T-cell (primary cell): ENCODE results near the gene ITGB6. TPM values are rescaled to one million over a fixed set of nuclear protein-coding genes. Genes with fewer than 3 reads are reported as not detected.
"Not testable (repeated sequence)": the region's sequence is repeated elsewhere in the genome, so short reads cannot be mapped to it uniquely, and the experiment has no call there.

Experiments
- ATAC-seq, 4 experiments: fragments of 200-7000 bp in 3 of 4; fragments of 150-1000 bp in 1 of 4; cut with Tn5 transposase; replicated peaks in 1 of 4; 1 replicate in 3 of 4; 2 replicates in 1 of 4; pipeline ENCODE4 v1.10.0; 2021; ENCODE audit warnings: moderate library complexity in 3 of 4, mild to moderate bottlenecking in 2 of 4, moderate number of reproducible peaks in 1 of 4
- CTCF ChIA-PET, 2 donors: fragments of 300-600 bp; sonication (Branson Sonifier 250); formaldehyde crosslinking; loops; one replicate each; lab custom pipeline; 2022; ENCODE audit warnings: antibody characterized with exemption in 2 of 2; lab: Charles Lee
- POLR2A ChIA-PET, 2 donors: fragments of 300-600 bp; sonication (Branson Sonifier 250); formaldehyde crosslinking; loops; one replicate each; lab custom pipeline; 2022; ENCODE audit warnings: antibody characterized with exemption in 2 of 2; lab: Charles Lee
- DNase-seq, 35 experiments: peaks; one replicate each; pipeline versions ENCODE4 v3.0.0 to v3.0.0-alpha.2; 2013 to 2023
- H3K27ac ChIP-seq: one replicate; pipeline ENCODE4 v1.5.1; 2013; ENCODE audit warnings: low read length
- H3K27me3 ChIP-seq, 2 experiments: replicated peaks in 1 of 2; 1 replicate in 1 of 2; 2 replicates in 1 of 2; pipeline versions ENCODE4 v1.6.1 to v1.7.0; 2013; ENCODE audit warnings: low read length in 1 of 2, mixed read lengths in 1 of 2; ENCODE audit not compliant: control insufficient read depth in 2 of 2, insufficient read depth in 2 of 2; ENCODE audit errors: extremely low read depth in 1 of 2
- H3K36me3 ChIP-seq, 2 donors: 1 replicate in 1 of 2; 2 replicates in 1 of 2; pipeline versions ENCODE4 v1.6.1 to v1.7.0; 2013; ENCODE audit warnings: low read length in 1 of 2; ENCODE audit not compliant: control insufficient read depth in 2 of 2, insufficient read depth in 1 of 2; ENCODE audit errors: extremely low read depth in 1 of 2
- H3K4me1 ChIP-seq, 2 experiments: 1 replicate in 1 of 2; 2 replicates in 1 of 2; pipeline versions ENCODE4 v1.6.1 to v1.7.0; 2013; ENCODE audit warnings: low read length in 2 of 2, mixed read lengths in 1 of 2; ENCODE audit not compliant: insufficient read depth in 2 of 2, control insufficient read depth in 1 of 2; ENCODE audit errors: extremely low read depth in 1 of 2
- H3K4me3 ChIP-seq, 2 donors: 1 replicate in 1 of 2; 2 replicates in 1 of 2; pipeline versions ENCODE4 v1.5.1 to v1.7.0; 2013; ENCODE audit warnings: mild to moderate bottlenecking in 2 of 2, low read length in 1 of 2, moderate library complexity in 1 of 2; ENCODE audit not compliant: control insufficient read depth in 1 of 2; ENCODE audit errors: extremely low read depth in 1 of 2
- H3K9me3 ChIP-seq: 2 replicates; pipeline ENCODE4 v1.7.0; 2013
- H3K27ac Mint-ChIP-seq, 2 donors: one replicate each; pipeline ENCODE4 v1.8.0; 2020 to 2021; ENCODE audit warnings: mild to moderate bottlenecking in 2 of 2, mixed read lengths in 2 of 2
- H3K27me3 Mint-ChIP-seq, 2 donors: one replicate each; pipeline ENCODE4 v1.8.0; 2021 to 2022; ENCODE audit warnings: mixed read lengths in 2 of 2
- H3K36me3 Mint-ChIP-seq: one replicate; pipeline ENCODE4 v1.8.0; 2021; ENCODE audit warnings: mixed read lengths
- H3K4me1 Mint-ChIP-seq, 3 donors: one replicate each; pipeline ENCODE4 v1.8.0; 2020 to 2022; ENCODE audit warnings: mixed read lengths in 3 of 3, mild to moderate bottlenecking in 1 of 3
- H3K4me3 Mint-ChIP-seq, 3 donors: one replicate each; pipeline ENCODE4 v1.8.0; 2020 to 2022; ENCODE audit warnings: mild to moderate bottlenecking in 3 of 3, mixed read lengths in 3 of 3, moderate library complexity in 3 of 3
- H3K9me3 Mint-ChIP-seq, 3 donors: one replicate each; pipeline ENCODE4 v1.8.0; 2020 to 2022; ENCODE audit warnings: mixed read lengths in 3 of 3
- WGBS: methylation state at CpG from one replicate; pipeline ENCODE4 v1.1.5; 2013; ENCODE audit warnings: missing lambda C conversion rate; ENCODE audit not compliant: insufficient coverage; 5-methylcytosine and 5-hydroxymethylcytosine counted together
- total RNA-seq, 35 experiments: library from RNA in 6 of 35; stranded (reverse) in 6 of 35; fragments of 120-200 nt in 1 of 35; gene quantifications; one replicate each; pipeline versions ENCODE4 v1.2.1 to v1.2.4 and lab custom pipeline; 2013 to 2026

The ITGB6 gene
- total RNA-seq, 5 donors from 2014 or later (not counting 1 experiment from before 2014, with no cell fraction given) = 0.09 to 0.38 TPM; not detected in 3

GRCh38 chr2:160180690-160181089 is 19.4 kb downstream of the ITGB6 start:
- DNase-seq, H3K9me3 Mint-ChIP-seq, POLR2A ChIA-PET, ATAC-seq, H3K4me3 ChIP-seq, H3K4me3 Mint-ChIP-seq, H3K27me3 Mint-ChIP-seq, H3K36me3 Mint-ChIP-seq, H3K27ac Mint-ChIP-seq, H3K9me3 ChIP-seq, H3K36me3 ChIP-seq, H3K27ac ChIP-seq: not testable (repeated sequence)
- H3K4me1 Mint-ChIP-seq = peaks cover 11 to 19% (median 13%) of the 10 kb centered on the region in 3 donors
- H3K4me1 ChIP-seq = peaks cover 5 to 14% of the 10 kb centered on the region in 2 experiments
- WGBS = 79% methylated on average over 4 of the region's 7 CpGs
- peaks cover 0 to 11% of the 10 kb centered on the region in 2 experiments for H3K27me3 ChIP-seq
- CTCF ChIA-PET = interaction anchor here in 1 of 2 donors (0.7 kb wide), 1 partner anchor 1043 kb away, joined by 4 read pairs; no protein-coding TSS in a partner anchor

GRCh38 chr2:160180172-160180571 is 19.9 kb downstream of the ITGB6 start:
- Histone ChIP-seq H3K4me3 (no peak overlapping the region), H3K27me3 (peaks cover 0 to 11% of the 10 kb centered on the region in 2 experiments), H3K36me3 (no peaks in the 10 kb centered on the region), H3K27ac (no peak overlapping the region), H3K4me1 (peaks cover 5 to 14% of the 10 kb centered on the region in 2 experiments), H3K9me3 (no peaks in the 10 kb centered on the region)
- ChIA-PET POLR2A (no interaction called here), CTCF (interaction anchor here in 1 of 2 donors (0.7 kb wide), 1 partner anchor 1042 kb away, joined by 4 read pairs; no protein-coding TSS in a partner anchor)
- H3K36me3 Mint-ChIP-seq = no peaks in the 10 kb centered on the region
- ATAC-seq (no peak), DNase-seq (no peak)
- peaks cover 11 to 19% (median 13%) of the 10 kb centered on the region in 3 donors for H3K4me1 Mint-ChIP-seq
- peaks cover 0 to 5% of the 10 kb centered on the region in 2 donors for H3K27me3 Mint-ChIP-seq
- H3K9me3 Mint-ChIP-seq = no peaks in the 10 kb centered on the region
- no peak overlapping the region for H3K4me3 Mint-ChIP-seq
- no peak overlapping the region for H3K27ac Mint-ChIP-seq

GRCh38 chr2:160175169-160176134 is 24.6 kb downstream of the ITGB6 start:
- H3K9me3 Mint-ChIP-seq = no peaks in the 10 kb centered on the region
- no peaks in the 10 kb centered on the region for H3K36me3 ChIP-seq
- H3K4me3 ChIP-seq = no peak overlapping the region
- WGBS = 85% methylated on average over 4 of the region's 8 CpGs
- H3K4me1 Mint-ChIP-seq = no peaks in the 10 kb centered on the region
- no peaks in the 10 kb centered on the region for H3K27me3 Mint-ChIP-seq
- no peaks in the 10 kb centered on the region for H3K9me3 ChIP-seq
- H3K4me1 ChIP-seq = peaks cover 0 to under 1% of the 10 kb centered on the region in 2 experiments
- no peak overlapping the region for H3K4me3 Mint-ChIP-seq
- ATAC-seq (no peak), DNase-seq (no peak)
- H3K36me3 Mint-ChIP-seq = no peaks in the 10 kb centered on the region
- H3K27ac Mint-ChIP-seq = no peak overlapping the region
- H3K27me3 ChIP-seq = no peaks in the 10 kb centered on the region
- ChIA-PET CTCF (no interaction called here), POLR2A (no interaction called here)
- H3K27ac ChIP-seq = no peak overlapping the region

GRCh38 chr2:160174322-160174721 is 25.8 kb downstream of the ITGB6 start:
- Mint-ChIP-seq H3K9me3 (no peaks in the 10 kb centered on the region), H3K36me3 (no peaks in the 10 kb centered on the region), H3K27ac (no peak overlapping the region), H3K27me3 (no peaks in the 10 kb centered on the region), H3K4me1 (no peaks in the 10 kb centered on the region), H3K4me3 (no peak overlapping the region)
- POLR2A ChIA-PET = no interaction called here
- ATAC-seq = no peak
- Histone ChIP-seq H3K36me3 (no peaks in the 10 kb centered on the region), H3K27me3 (no peaks in the 10 kb centered on the region), H3K4me1 (no peaks in the 10 kb centered on the region), H3K27ac (no peak overlapping the region), H3K4me3 (no peak overlapping the region), H3K9me3 (no peaks in the 10 kb centered on the region)
- no CpG with 5 or more reads among the region's 3 CpGs for WGBS
- no peak for DNase-seq
- CTCF ChIA-PET = interaction anchor here in 1 of 2 donors (0.6 kb wide), 2 partner anchors 11 to 34 kb away, joined by 3 read pairs; no protein-coding TSS in a partner anchor

GRCh38 chr2:160169988-160170387 is 30.1 kb downstream of the ITGB6 start:
- Histone ChIP-seq H3K27ac (no peak overlapping the region), H3K4me1 (no peaks in the 10 kb centered on the region), H3K9me3 (no peaks in the 10 kb centered on the region), H3K4me3 (no peak overlapping the region), H3K27me3 (no peaks in the 10 kb centered on the region), H3K36me3 (no peaks in the 10 kb centered on the region)
- no peak overlapping the region for H3K4me3 Mint-ChIP-seq
- POLR2A ChIA-PET = no interaction called here
- no peaks in the 10 kb centered on the region for H3K9me3 Mint-ChIP-seq
- no peaks in the 10 kb centered on the region for H3K36me3 Mint-ChIP-seq
- CTCF ChIA-PET = no interaction called here
- DNase-seq (no peak), ATAC-seq (no peak)
- no peak overlapping the region for H3K27ac Mint-ChIP-seq
- no peaks in the 10 kb centered on the region for H3K4me1 Mint-ChIP-seq
- H3K27me3 Mint-ChIP-seq = no peaks in the 10 kb centered on the region

GRCh38 chr2:160169471-160169870 is 30.6 kb downstream of the ITGB6 start:
- no CpG with 5 or more reads among the region's 3 CpGs for WGBS

More at GRCh38 chr2:160169471-160169870, 30.6 kb downstream of the ITGB6 start:
- Mint-ChIP-seq H3K4me3 (no peak overlapping the region), H3K27me3 (no peaks in the 10 kb centered on the region), H3K36me3 (no peaks in the 10 kb centered on the region), H3K4me1 (no peaks in the 10 kb centered on the region), H3K9me3 (no peaks in the 10 kb centered on the region), H3K27ac (no peak overlapping the region)
- Histone ChIP-seq H3K27me3 (no peaks in the 10 kb centered on the region), H3K27ac (no peak overlapping the region), H3K9me3 (no peaks in the 10 kb centered on the region), H3K4me1 (no peaks in the 10 kb centered on the region), H3K4me3 (no peak overlapping the region), H3K36me3 (no peaks in the 10 kb centered on the region)
- ATAC-seq (no peak), DNase-seq (no peak)
- ChIA-PET POLR2A (no interaction called here), CTCF (no interaction called here)
